Measurements from ENCODE around the gene LNPEP.

Gene LNPEP

DNA sequence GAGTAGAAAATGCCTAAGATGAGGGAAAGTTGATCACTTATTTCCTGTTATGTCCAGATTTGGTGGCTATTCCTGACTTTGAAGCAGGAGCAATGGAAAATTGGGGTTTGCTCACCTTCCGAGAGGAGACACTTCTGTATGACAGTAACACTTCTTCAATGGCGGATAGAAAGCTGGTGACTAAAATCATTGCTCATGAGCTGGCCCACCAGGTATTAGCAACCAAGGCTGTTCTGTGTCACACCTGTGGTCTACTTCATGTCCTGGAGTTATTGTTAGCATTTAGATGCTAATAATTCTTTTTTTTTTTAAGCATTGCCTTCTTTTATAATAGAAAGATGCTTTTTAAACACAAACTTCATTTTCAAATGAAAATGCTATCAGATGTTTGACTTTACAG is 57.9 kb downstream of the LNPEP start:
- no peak overlapping the region for H3K4me3 ChIP-seq (ENCODE audit: low read depth, low read length)
- no peak for DNase-seq (ENCODE audit: low read depth)
- TF ChIP-seq, protein P1, sequence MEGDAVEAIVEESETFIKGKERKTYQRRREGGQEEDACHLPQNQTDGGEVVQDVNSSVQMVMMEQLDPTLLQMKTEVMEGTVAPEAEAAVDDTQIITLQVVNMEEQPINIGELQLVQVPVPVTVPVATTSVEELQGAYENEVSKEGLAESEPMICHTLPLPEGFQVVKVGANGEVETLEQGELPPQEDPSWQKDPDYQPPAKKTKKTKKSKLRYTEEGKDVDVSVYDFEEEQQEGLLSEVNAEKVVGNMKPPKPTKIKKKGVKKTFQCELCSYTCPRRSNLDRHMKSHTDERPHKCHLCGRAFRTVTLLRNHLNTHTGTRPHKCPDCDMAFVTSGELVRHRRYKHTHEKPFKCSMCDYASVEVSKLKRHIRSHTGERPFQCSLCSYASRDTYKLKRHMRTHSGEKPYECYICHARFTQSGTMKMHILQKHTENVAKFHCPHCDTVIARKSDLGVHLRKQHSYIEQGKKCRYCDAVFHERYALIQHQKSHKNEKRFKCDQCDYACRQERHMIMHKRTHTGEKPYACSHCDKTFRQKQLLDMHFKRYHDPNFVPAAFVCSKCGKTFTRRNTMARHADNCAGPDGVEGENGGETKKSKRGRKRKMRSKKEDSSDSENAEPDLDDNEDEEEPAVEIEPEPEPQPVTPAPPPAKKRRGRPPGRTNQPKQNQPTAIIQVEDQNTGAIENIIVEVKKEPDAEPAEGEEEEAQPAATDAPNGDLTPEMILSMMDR (IDR thresholded peaks at IDR 0.05; ENCODE audit: insufficient read depth, low read depth, low read length, missing control alignments): no peak

DNA sequence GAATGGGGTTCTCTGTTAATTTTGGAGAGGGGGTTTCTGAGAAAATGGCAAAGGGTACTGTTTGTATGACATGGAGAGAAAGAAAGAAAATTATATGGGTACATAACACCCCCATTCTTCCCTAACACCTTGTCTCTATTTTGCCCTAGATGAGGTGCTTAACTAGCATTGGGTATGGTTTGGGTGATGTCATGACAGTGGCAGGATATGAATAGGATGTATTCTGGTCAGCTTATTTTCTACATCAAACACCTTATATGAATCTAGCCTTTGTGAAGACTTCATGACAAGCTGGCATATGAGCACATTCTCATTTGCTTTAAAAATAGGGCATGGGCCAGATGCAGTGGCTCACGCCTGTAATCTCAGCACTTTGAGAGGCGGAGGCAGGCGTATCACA is 58.6 kb downstream of the LNPEP start:
- no peak overlapping the region for H3K4me3 ChIP-seq (ENCODE audit: low read depth, low read length)
- TF ChIP-seq, protein P1 (IDR thresholded peaks at IDR 0.05; ENCODE audit: insufficient read depth, low read depth, low read length, missing control alignments): no peak
- no peak for DNase-seq (ENCODE audit: low read depth)

DNA sequence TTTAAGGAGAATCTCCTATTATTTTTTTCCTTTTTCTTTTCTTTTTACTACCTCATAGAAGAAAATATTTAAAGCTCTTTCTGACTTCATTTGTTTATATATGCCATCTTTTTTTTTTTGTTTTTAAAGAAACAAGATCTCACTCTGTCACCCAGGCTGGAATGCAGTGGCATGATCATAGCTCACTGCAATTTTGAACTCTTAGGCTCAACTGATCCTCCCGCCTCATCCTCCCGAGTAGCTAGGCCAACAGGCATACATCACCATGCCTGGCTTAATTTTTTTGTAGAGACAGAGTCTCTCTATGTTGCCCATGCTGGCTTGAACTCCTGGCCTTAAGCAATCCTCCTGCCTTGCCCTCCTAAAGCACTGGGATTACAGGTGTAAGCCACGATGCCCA is 59.5 kb downstream of the LNPEP start:
- TF ChIP-seq, protein P1 (IDR thresholded peaks at IDR 0.05; ENCODE audit: insufficient read depth, low read depth, low read length, missing control alignments): no peak
- H3K4me3 ChIP-seq (ENCODE audit: low read depth, low read length): no peak overlapping the region
- DNase-seq (ENCODE audit: low read depth): no peak

DNA sequence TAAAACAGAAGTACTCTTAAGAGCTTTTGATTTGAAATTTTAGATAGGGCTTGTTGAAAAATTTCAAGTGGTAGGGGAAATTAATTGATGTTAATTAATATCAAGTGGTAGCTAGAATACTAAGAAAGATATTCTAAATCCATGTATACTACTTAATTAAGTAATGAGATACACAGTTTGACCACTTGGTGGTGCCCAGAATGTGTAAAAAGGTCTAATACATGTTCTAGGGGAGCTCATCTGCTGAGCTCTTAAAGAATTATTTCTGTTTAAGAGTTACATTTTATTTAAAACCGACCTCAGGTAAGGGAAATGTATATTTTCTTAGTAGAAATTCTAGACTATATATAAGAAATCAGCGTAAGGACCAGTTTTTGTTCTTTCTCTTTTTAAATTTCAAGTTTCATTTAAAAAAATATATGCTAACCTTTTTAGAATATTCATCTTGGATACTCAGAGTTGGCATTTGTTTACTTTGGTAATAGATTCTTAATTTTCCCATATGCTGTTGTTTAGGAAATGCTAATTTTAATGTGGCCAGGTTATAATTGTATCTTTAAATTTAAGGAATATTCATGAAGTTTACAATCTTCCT is 61.5 kb downstream of the LNPEP start:
- peak; percentile 63 for DNase-seq (ENCODE audit: low read depth)
- TF ChIP-seq, protein P1 (IDR thresholded peaks at IDR 0.05; ENCODE audit: insufficient read depth, low read depth, low read length, missing control alignments): peak; percentile 40
- no peak overlapping the region for H3K4me3 ChIP-seq (ENCODE audit: low read depth, low read length)

DNA sequence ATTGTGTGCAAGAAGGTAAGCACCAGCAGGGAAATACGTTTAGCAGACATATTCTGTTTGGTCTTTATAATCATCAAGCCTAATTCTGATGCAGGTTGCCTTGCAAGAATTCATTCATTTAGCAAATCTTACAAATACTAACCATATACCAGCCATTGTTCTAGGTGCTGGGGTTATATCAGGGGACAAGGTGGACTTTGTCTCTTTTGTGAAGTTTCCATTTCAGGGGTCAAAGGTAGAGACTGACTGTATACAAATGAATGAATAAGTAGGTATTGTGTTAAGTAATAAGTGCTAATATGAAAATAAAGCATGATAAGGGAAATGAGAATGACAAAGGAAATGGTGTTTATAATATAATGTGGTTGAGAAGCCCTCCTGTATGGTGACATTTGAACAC is 64.0 kb downstream of the LNPEP start:
- DNase-seq (ENCODE audit: low read depth): no peak
- TF ChIP-seq, protein P1 (IDR thresholded peaks at IDR 0.05; ENCODE audit: insufficient read depth, low read depth, low read length, missing control alignments): no peak
- no peak overlapping the region for H3K4me3 ChIP-seq (ENCODE audit: low read depth, low read length)

DNA sequence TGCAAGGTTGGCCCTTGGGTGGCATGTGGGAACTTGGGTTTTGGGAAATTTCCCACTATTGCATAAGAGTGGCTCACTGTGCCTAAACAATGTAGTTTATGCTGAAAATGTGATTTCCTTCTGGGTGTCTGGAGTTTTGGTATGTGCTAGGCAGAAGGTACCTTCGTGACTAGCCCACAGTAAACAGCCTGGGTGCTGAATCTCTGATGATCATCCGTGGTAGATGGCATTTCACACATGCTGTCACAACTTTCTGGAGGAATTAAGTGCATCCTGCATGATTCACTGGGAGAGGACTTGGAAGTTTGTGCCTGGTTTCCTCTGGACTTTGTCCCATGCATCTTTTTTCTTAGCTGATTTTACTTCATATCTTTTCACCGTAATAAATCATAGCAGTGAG is 64.5 kb downstream of the LNPEP start:
- no peak overlapping the region for H3K4me3 ChIP-seq (ENCODE audit: low read depth, low read length)
- DNase-seq (ENCODE audit: low read depth): no peak
- TF ChIP-seq, protein P1 (IDR thresholded peaks at IDR 0.05; ENCODE audit: insufficient read depth, low read depth, low read length, missing control alignments): no peak

DNA sequence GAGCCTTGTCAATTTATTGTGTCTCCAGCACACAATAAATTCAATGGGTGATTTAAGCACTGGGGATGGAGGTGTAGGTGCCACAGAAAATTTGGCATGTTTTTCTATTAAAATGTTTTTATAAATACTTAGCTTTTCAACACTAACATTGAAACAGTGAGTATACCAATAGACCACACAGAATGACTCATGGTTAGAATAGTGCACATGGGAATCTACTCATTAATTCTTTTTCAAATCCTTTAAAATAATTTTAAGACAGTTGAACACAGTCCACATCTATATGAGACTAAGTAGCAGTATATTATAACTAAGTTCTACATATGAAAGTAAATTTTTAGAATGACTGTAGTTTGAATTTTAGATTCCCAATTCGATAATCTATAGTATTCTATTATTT is 67.1 kb downstream of the LNPEP start:
- TF ChIP-seq, protein P1 (IDR thresholded peaks at IDR 0.05; ENCODE audit: insufficient read depth, low read depth, low read length, missing control alignments): no peak
- no peak overlapping the region for H3K4me3 ChIP-seq (ENCODE audit: low read depth, low read length)
- DNase-seq (ENCODE audit: low read depth): no peak

All from GM12865 (cell line).